Measurements from ENCODE around the gene SMYD3.

DNA sequence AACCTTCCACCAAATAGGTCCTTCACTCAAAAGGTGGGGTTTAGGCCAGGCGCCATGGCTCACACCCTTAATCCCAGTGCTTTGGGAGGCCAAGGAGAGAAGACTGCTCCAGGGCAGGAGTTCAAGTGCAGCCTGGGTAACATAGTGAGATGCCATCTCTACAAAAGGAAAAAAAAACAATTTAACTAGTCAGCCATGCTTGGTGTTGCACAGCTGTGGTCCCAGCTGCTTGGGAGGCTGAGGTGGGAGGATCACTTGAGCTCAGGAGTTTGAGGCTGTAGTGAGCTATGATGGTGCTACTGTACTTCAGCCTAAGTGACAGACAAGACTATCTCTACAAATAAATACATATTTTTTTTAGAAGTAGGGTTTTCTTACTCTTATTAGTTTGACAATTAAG lies 734.8 kb downstream of the SMYD3 start:
- TF ChIP-seq, protein P1, sequence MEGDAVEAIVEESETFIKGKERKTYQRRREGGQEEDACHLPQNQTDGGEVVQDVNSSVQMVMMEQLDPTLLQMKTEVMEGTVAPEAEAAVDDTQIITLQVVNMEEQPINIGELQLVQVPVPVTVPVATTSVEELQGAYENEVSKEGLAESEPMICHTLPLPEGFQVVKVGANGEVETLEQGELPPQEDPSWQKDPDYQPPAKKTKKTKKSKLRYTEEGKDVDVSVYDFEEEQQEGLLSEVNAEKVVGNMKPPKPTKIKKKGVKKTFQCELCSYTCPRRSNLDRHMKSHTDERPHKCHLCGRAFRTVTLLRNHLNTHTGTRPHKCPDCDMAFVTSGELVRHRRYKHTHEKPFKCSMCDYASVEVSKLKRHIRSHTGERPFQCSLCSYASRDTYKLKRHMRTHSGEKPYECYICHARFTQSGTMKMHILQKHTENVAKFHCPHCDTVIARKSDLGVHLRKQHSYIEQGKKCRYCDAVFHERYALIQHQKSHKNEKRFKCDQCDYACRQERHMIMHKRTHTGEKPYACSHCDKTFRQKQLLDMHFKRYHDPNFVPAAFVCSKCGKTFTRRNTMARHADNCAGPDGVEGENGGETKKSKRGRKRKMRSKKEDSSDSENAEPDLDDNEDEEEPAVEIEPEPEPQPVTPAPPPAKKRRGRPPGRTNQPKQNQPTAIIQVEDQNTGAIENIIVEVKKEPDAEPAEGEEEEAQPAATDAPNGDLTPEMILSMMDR (IDR thresholded peaks at IDR 0.05) = no peak
- TF ChIP-seq POLR2A (IDR thresholded peaks at IDR 0.05) = no peak
